ENCODE measurements around the gene RELCH.

The RELCH gene

GRCh38 chr18:62324181-62324828, 137.2 kb downstream of the RELCH start:
- no peak for DNase-seq

GRCh38 chr18:62324917-62325805, 138.1 kb downstream of the RELCH start, which contains the start of gene TNFRSF11A:
Gene TNFRSF11A (plus strand): TSS chr18:62325310. CDS start chr18:62325353, 43 bp downstream.
- DNase-seq: peak; percentile 69

GRCh38 chr18:62325806-62326645, 139.0 kb downstream of the RELCH start:
- peak; percentile 35 for DNase-seq

- no peak for DNase-seq
These were observed 139.7 kb downstream of the RELCH start for GRCh38 chr18:62326646-62327348.

GRCh38 chr18:62327977-62328376, 140.9 kb downstream of the RELCH start:
- no peak for DNase-seq

- no peak for DNase-seq
These were observed 141.8 kb downstream of the RELCH start for GRCh38 chr18:62328586-62329525.

GRCh38 chr18:62329691-62330454, 142.8 kb downstream of the RELCH start:
- DNase-seq: peak; percentile 30

- no peak for DNase-seq
These were observed 143.6 kb downstream of the RELCH start for GRCh38 chr18:62330650-62331049.

- no peak for DNase-seq
These were observed 144.7 kb downstream of the RELCH start for GRCh38 chr18:62331581-62332356.

- no peak for DNase-seq
These were observed 145.4 kb downstream of the RELCH start for GRCh38 chr18:62332431-62332830.

- no peak for DNase-seq
These were observed 146.1 kb downstream of the RELCH start for GRCh38 chr18:62332964-62333695.

- no peak for DNase-seq
These were observed 147.1 kb downstream of the RELCH start for GRCh38 chr18:62334120-62334519.

GRCh38 chr18:62335494-62335893, 148.4 kb downstream of the RELCH start:
- DNase-seq: no peak

GRCh38 chr18:62336618-62337017, 149.6 kb downstream of the RELCH start:
- no peak for DNase-seq

- no peak for DNase-seq
These were observed 150.3 kb downstream of the RELCH start for GRCh38 chr18:62337336-62337735.

- no peak for DNase-seq
These were observed 151.5 kb downstream of the RELCH start for GRCh38 chr18:62338446-62339105.

GRCh38 chr18:62339106-62339988, 152.3 kb downstream of the RELCH start:
- DNase-seq: no peak
